ENCODE results near the gene NPAS2.

The NPAS2 gene

DNA sequence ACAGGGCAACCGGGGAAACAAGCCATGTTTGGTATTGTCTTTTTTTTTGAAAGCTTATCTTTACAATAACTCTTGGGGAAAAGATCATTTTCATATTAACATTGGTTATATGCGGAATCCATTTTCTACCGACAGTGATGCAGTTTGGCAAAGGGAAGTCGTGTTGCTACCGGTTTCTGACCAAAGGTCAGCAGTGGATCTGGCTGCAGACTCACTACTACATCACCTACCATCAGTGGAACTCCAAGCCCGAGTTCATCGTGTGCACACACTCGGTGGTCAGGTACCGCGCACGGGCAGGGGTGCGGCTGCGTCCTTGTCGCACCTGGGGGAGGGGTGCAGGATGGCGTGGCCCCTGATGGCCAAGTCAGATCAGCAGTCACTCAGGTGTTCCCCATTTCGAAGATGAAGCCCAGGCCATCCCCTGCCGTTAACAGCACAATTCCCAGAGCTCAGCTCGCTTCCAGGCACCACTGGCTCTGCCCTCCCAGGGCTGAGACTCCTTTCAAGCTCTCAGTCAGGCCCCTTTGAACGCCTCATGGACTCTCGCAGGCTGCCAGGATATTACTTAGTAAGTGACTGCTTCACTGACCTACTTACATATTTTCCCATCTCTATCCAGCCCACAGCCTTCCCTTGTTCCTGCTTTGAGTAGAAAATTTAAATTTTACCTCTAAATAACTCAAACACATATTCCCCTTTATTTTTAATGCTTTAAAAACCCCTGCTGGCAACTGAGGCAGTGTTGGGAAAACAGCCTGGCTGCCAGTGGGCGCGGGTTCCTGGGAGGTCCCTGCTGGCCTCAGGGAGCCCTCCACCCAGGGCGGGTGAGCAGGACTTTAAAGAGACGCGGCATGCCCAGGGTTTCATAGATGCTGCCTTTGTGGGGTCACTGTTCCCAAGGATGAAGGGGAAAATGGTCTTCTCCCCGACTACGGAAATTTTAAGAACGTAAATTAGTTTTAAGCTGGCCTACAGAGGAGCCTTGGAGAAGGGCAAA, 148.5 kb downstream of the NPAS2 start:
- Histone ChIP-seq H3K27ac (ENCODE audit: low read depth, low read length, severe bottlenecking) (no peak overlapping the region), H3K36me3 (ENCODE audit: control insufficient read depth, insufficient read depth, low read length) (no peaks in the 10 kb centered on the region), H3K4me3 (ENCODE audit: extremely low read depth, insufficient read depth, low read length, poor library complexity, severe bottlenecking) (no peak overlapping the region), H3K4me1 (ENCODE audit: control insufficient read depth, insufficient read depth, low read length, poor library complexity, severe bottlenecking) (no peaks in the 10 kb centered on the region), H3K9me3 (ENCODE audit: control insufficient read depth, low read length) (no peaks in the 10 kb centered on the region)
- 89 to 92% methylated on average over 24 to 25 of the region's 28 CpGs for WGBS, 2 experiments (ENCODE audit: insufficient coverage in 2 of 2)

DNA sequence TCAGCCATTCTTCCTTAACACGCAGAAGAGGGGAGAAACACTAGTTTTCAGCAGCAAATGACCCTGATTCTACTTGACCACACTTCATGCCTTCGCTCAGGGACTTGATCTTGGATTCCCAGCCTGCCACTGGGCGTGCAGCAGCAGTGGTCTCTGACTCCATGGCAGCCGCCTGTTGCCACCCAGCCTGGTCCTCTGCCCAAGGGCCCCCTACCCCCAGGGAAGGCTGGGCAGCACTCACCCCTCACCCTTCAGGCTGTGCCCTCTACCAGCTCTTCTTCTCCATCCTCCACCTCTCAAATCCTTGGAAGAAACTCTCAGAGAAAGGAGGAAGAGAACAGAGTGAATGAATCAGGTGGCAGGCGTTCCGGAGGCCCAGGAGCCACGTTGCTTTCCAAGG, 150.1 kb downstream of the NPAS2 start:
- WGBS, 2 experiments (ENCODE audit: insufficient coverage in 2 of 2) = 77 to 88% methylated on average over 3 to 7 of the region's 7 CpGs
- Histone ChIP-seq H3K27ac (ENCODE audit: low read depth, low read length, severe bottlenecking) (no peak overlapping the region), H3K36me3 (ENCODE audit: control insufficient read depth, insufficient read depth, low read length) (no peaks in the 10 kb centered on the region), H3K4me1 (ENCODE audit: control insufficient read depth, insufficient read depth, low read length, poor library complexity, severe bottlenecking) (no peaks in the 10 kb centered on the region), H3K4me3 (ENCODE audit: extremely low read depth, insufficient read depth, low read length, poor library complexity, severe bottlenecking) (no peak overlapping the region), H3K9me3 (ENCODE audit: control insufficient read depth, low read length) (no peaks in the 10 kb centered on the region)

- Histone ChIP-seq H3K4me3 (ENCODE audit: extremely low read depth, insufficient read depth, low read length, poor library complexity, severe bottlenecking) (no peak overlapping the region), H3K9me3 (ENCODE audit: control insufficient read depth, low read length) (no peaks in the 10 kb centered on the region), H3K4me1 (ENCODE audit: control insufficient read depth, insufficient read depth, low read length, poor library complexity, severe bottlenecking) (no peaks in the 10 kb centered on the region), H3K27ac (ENCODE audit: low read depth, low read length, severe bottlenecking) (no peak overlapping the region), H3K36me3 (ENCODE audit: control insufficient read depth, insufficient read depth, low read length) (no peaks in the 10 kb centered on the region)
- 83 to 95% methylated on average over 2 to 5 of the region's 9 CpGs for WGBS, 2 experiments (ENCODE audit: insufficient coverage in 2 of 2)
Measured at GRCh38 chr2:100971221-100971620, 151.3 kb downstream of the NPAS2 start.

DNA sequence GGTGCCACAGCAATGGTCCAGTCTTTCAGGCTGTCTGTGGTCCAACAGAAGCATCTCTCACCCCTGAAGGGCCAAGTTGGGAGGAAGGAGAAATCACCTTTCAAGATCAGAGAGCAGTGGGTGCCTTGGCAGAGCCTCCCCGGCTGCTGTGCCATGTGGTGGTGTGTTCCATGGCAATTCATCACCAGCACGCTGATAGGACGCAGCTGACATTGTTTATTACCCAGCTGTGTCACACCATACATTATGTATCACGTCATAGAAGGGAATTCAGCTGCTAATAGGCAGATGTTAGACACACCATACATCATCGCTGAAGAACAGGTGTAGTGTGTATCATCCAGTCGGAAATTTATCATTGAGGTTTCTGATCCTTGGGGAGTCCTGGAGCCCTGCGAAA, 152.5 kb downstream of the NPAS2 start:
- Histone ChIP-seq H3K9me3 (ENCODE audit: control insufficient read depth, low read length) (no peaks in the 10 kb centered on the region), H3K4me3 (ENCODE audit: extremely low read depth, insufficient read depth, low read length, poor library complexity, severe bottlenecking) (no peak overlapping the region), H3K36me3 (ENCODE audit: control insufficient read depth, insufficient read depth, low read length) (no peaks in the 10 kb centered on the region), H3K4me1 (ENCODE audit: control insufficient read depth, insufficient read depth, low read length, poor library complexity, severe bottlenecking) (peaks cover 12% of the 10 kb centered on the region), H3K27ac (ENCODE audit: low read depth, low read length, severe bottlenecking) (no peak overlapping the region)
- 100% methylated on average over 5 of the region's 7 CpGs; no CpG with 5 or more reads in 1 of the 2 experiments for WGBS, 2 experiments (ENCODE audit: insufficient coverage in 2 of 2)

DNA sequence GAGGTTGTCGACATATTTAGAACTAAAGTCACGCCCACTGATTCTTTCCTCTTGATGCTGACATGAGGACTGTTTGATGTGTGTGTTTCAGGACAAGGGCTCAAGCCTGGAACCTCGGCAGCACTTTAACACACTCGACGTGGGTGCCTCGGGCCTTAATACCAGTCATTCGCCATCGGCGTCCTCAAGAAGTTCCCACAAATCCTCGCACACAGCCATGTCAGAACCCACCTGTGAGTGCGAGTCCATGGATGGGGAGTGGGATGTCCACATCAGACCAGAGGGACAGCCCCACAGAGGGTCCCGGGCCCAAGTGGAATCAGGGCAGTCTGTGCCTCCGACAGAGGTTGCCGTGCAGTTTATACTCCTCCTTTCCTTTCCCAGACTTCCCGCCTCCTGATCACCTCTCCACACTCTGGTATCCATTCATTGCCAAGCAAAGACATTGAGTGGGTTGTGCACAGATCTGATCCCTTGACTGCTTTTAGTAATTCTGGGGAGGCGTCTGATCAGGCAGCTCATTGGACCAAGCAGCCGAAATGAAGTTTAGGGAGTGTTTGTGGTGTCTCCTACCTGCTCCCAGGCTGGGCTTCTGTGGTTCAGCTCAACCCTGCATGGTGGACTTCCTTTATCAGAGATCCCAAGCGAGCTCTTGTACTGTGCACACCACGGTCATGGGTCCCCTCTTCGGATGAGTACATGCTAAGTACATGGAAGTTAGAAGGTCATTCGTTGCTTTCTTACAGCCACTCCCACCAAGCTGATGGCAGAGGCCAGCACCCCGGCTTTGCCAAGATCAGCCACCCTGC, 155.0 kb downstream of the NPAS2 start:
- Histone ChIP-seq H3K9me3 (ENCODE audit: control insufficient read depth, low read length) (no peaks in the 10 kb centered on the region), H3K36me3 (ENCODE audit: control insufficient read depth, insufficient read depth, low read length) (no peaks in the 10 kb centered on the region), H3K4me3 (ENCODE audit: extremely low read depth, insufficient read depth, low read length, poor library complexity, severe bottlenecking) (no peak overlapping the region), H3K4me1 (ENCODE audit: control insufficient read depth, insufficient read depth, low read length, poor library complexity, severe bottlenecking) (peaks cover 16% of the 10 kb centered on the region), H3K27ac (ENCODE audit: low read depth, low read length, severe bottlenecking) (no peak overlapping the region)
- 94 to 96% methylated on average over 17 of the region's 22 CpGs for WGBS, 2 experiments (ENCODE audit: insufficient coverage in 2 of 2)

- H3K27ac ChIP-seq (ENCODE audit: low read depth, low read length, severe bottlenecking) = no peak overlapping the region
- no peaks in the 10 kb centered on the region for H3K9me3 ChIP-seq (ENCODE audit: control insufficient read depth, low read length)
- WGBS, 2 experiments (ENCODE audit: insufficient coverage in 2 of 2) = 95 to 100% methylated on average over 3 to 5 of the region's 7 CpGs
- no peaks in the 10 kb centered on the region for H3K36me3 ChIP-seq (ENCODE audit: control insufficient read depth, insufficient read depth, low read length)
- H3K4me1 ChIP-seq (ENCODE audit: control insufficient read depth, insufficient read depth, low read length, poor library complexity, severe bottlenecking) = peaks cover 16% of the 10 kb centered on the region
- no peak overlapping the region for H3K4me3 ChIP-seq (ENCODE audit: extremely low read depth, insufficient read depth, low read length, poor library complexity, severe bottlenecking)
Measured at GRCh38 chr2:100975521-100975785, 155.5 kb downstream of the NPAS2 start.

DNA sequence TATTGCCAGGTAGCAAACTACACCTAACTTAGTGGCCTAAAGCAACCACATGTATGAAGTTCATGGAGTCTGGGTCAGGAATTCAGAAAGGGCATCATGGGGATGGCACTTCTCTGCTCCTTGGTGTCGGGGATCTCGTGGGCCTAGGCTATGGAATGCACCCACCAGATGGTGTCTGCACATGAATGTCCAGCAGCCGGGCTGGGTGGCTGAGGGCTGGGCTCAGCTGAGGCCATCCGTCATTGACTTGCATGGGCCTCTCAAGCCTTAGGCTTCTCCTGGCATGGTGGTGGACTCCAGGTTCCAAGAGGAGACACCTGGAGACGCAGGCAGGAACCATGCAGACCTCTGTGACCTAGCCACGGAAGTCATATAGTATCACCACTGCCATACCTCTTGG, 156.1 kb downstream of the NPAS2 start:
- Histone ChIP-seq H3K9me3 (ENCODE audit: control insufficient read depth, low read length) (no peaks in the 10 kb centered on the region), H3K27ac (ENCODE audit: low read depth, low read length, severe bottlenecking) (peak overlapping the region; percentile 89), H3K4me3 (ENCODE audit: extremely low read depth, insufficient read depth, low read length, poor library complexity, severe bottlenecking) (no peak overlapping the region), H3K4me1 (ENCODE audit: control insufficient read depth, insufficient read depth, low read length, poor library complexity, severe bottlenecking) (peaks cover 16% of the 10 kb centered on the region), H3K36me3 (ENCODE audit: control insufficient read depth, insufficient read depth, low read length) (no peaks in the 10 kb centered on the region)
- 75 to 87% methylated on average over 3 to 5 of the region's 6 CpGs for WGBS, 2 experiments (ENCODE audit: insufficient coverage in 2 of 2)

DNA sequence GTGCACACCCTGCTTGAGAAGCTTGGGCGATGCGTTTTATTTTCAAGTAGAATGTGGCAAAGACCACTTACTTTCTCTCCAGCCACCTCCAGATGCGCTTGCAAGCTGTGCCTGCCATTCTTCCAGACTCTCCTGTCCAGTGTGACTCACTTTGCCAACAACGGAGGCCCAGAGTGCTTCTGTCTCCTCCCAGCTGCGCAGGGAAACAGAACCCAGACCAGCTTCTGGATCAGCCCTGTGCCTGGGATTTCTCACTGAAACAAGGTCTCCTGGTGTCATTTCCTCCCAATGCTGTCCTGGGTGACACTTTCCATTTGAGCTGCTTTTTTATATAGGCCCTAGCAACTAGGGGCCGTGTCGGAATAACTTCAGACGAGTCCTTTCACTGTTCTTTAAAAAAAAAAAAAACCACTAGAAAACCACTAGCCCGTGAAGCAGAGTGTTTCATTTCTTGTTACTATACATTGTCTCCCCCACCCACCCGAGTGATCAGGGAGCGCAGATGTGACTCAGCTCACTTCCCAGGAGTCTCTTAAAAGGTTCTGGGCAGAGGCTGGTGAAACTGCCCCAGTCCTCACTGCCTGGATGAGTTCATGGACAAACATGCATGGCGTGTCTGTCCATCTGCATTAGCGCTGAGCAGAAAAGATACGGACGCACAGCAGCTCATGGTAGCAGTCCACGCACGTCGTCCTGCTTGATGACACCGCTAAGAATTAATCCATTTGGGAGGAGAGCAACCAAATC, 156.9 kb downstream of the NPAS2 start:
- 89 to 91% methylated on average over 17 to 18 of the region's 19 CpGs for WGBS, 2 experiments (ENCODE audit: insufficient coverage in 2 of 2)
- Histone ChIP-seq H3K9me3 (ENCODE audit: control insufficient read depth, low read length) (no peaks in the 10 kb centered on the region), H3K4me3 (ENCODE audit: extremely low read depth, insufficient read depth, low read length, poor library complexity, severe bottlenecking) (no peak overlapping the region), H3K4me1 (ENCODE audit: control insufficient read depth, insufficient read depth, low read length, poor library complexity, severe bottlenecking) (peaks cover 16% of the 10 kb centered on the region), H3K36me3 (ENCODE audit: control insufficient read depth, insufficient read depth, low read length) (no peaks in the 10 kb centered on the region), H3K27ac (ENCODE audit: low read depth, low read length, severe bottlenecking) (peak overlapping the region; percentile 89)

- H3K4me3 ChIP-seq (ENCODE audit: extremely low read depth, insufficient read depth, low read length, poor library complexity, severe bottlenecking) = no peak overlapping the region
- H3K9me3 ChIP-seq (ENCODE audit: control insufficient read depth, low read length) = no peaks in the 10 kb centered on the region
- peaks cover 16% of the 10 kb centered on the region for H3K4me1 ChIP-seq (ENCODE audit: control insufficient read depth, insufficient read depth, low read length, poor library complexity, severe bottlenecking)
- 93 to 95% methylated on average over 12 of the region's 12 CpGs for WGBS, 2 experiments (ENCODE audit: insufficient coverage in 2 of 2)
- peak overlapping the region; percentile 89 for H3K27ac ChIP-seq (ENCODE audit: low read depth, low read length, severe bottlenecking)
- no peaks in the 10 kb centered on the region for H3K36me3 ChIP-seq (ENCODE audit: control insufficient read depth, insufficient read depth, low read length)
Measured at GRCh38 chr2:100977511-100977910, 157.6 kb downstream of the NPAS2 start.

DNA sequence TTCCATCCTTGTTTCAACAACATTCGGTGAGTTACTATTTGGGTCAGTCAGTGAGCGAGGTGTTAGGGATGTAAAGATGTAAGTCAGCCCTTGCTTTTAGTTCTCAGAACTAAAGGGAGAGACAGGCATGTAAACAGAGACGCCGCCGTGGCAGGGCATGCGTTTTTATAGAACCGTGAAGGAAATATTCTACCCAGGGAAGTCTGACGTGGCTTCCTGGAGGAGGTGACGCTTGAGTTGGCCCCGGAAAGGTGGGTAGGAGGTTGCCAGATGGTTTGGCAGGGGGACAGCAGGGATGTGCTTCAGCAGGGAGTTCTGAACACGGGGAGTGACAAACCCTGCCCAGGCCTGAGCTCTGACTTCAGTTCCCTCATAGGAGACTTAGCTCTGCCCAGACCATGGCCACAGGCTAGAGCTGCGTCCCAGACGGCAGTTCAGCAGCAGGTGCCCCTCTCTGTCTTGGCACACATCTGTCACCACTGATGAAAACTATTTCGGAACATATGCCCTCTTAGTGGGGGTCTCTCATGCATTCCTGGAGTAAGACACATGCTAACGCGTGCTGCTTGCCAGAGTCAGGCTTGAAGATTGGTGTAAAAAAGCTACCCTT, 158.7 kb downstream of the NPAS2 start:
- H3K4me1 ChIP-seq (ENCODE audit: control insufficient read depth, insufficient read depth, low read length, poor library complexity, severe bottlenecking) = peaks cover 20% of the 10 kb centered on the region
- H3K36me3 ChIP-seq (ENCODE audit: control insufficient read depth, insufficient read depth, low read length) = no peaks in the 10 kb centered on the region
- no peak overlapping the region for H3K27ac ChIP-seq (ENCODE audit: low read depth, low read length, severe bottlenecking)
- 87 to 92% methylated on average over 14 of the region's 16 CpGs for WGBS, 2 experiments (ENCODE audit: insufficient coverage in 2 of 2)
- no peak overlapping the region for H3K4me3 ChIP-seq (ENCODE audit: extremely low read depth, insufficient read depth, low read length, poor library complexity, severe bottlenecking)
- H3K9me3 ChIP-seq (ENCODE audit: control insufficient read depth, low read length) = no peaks in the 10 kb centered on the region
